Measurements from ENCODE around the gene LXN.
"Not testable (repeated sequence)": the region's sequence is repeated elsewhere in the genome, so short reads cannot be mapped to it uniquely, and the experiment has no call there.

LXN gene

GRCh38 chr3:158700559-158700958 lies 28.1 kb upstream of the LXN start:
- Histone ChIP-seq H3K9me2 (ENCODE audit: low read depth, low read length) (no peaks in the 10 kb centered on the region), H3F3A (ENCODE audit: insufficient read depth, low read length) (no peaks in the 10 kb centered on the region), H3K9ac (ENCODE audit: low read length) (no peak overlapping the region), H3K27me3 (ENCODE audit: insufficient read depth, low read length) (no peaks in the 10 kb centered on the region), H4K20me1 (ENCODE audit: insufficient read depth, low read length) (no peaks in the 10 kb centered on the region), H3K27ac (ENCODE audit: low read depth, low read length, poor library complexity, severe bottlenecking) (no peak overlapping the region), H3K36me3 (ENCODE audit: insufficient read depth, low read length) (peaks cover 6% of the 10 kb centered on the region; the same call in 1 of the 2 replicates), H3K9me3 (ENCODE audit: low read length) (no peaks in the 10 kb centered on the region), H3K79me2 (ENCODE audit: insufficient read depth, low read length) (no peaks in the 10 kb centered on the region), H3K4me1 (ENCODE audit: insufficient read depth, low read length, severe bottlenecking) (no peaks in the 10 kb centered on the region), H3K4me2 (ENCODE audit: low read length) (no peak overlapping the region), H2AFZ (ENCODE audit: low read length) (no peak overlapping the region), H3K4me3 (ENCODE audit: low read depth, low read length, poor library complexity, severe bottlenecking) (no peak overlapping the region)
- TF ChIP-seq, protein P1, sequence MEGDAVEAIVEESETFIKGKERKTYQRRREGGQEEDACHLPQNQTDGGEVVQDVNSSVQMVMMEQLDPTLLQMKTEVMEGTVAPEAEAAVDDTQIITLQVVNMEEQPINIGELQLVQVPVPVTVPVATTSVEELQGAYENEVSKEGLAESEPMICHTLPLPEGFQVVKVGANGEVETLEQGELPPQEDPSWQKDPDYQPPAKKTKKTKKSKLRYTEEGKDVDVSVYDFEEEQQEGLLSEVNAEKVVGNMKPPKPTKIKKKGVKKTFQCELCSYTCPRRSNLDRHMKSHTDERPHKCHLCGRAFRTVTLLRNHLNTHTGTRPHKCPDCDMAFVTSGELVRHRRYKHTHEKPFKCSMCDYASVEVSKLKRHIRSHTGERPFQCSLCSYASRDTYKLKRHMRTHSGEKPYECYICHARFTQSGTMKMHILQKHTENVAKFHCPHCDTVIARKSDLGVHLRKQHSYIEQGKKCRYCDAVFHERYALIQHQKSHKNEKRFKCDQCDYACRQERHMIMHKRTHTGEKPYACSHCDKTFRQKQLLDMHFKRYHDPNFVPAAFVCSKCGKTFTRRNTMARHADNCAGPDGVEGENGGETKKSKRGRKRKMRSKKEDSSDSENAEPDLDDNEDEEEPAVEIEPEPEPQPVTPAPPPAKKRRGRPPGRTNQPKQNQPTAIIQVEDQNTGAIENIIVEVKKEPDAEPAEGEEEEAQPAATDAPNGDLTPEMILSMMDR (IDR thresholded peaks at IDR 0.05; ENCODE audit: low read length): no peak
- no peak for TF ChIP-seq EZH2 (IDR thresholded peaks at IDR 0.05; ENCODE audit: borderline replicate concordance, low read length)

DNA sequence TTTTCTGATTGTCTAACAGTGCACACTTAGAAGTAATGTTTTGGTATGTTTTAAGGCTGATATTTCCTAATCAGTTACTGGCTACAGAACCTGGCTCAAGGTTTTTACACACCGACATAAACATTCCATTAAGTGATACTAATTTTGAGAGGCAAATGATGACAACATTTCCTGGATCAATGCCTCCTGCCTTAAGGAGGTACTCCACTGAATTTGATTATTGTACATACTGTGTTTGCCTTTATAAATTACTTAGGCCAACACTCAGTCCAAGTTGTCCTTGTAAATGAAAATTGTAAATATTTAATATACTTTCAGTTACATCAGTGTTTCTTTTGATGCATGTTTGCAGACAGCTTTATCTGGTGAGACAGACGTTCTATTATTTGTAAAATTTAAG lies 24.2 kb upstream of the LXN start:
- no peak overlapping the region for H3K4me2 ChIP-seq (ENCODE audit: low read length)
- H3K9ac ChIP-seq (ENCODE audit: low read length): no peak overlapping the region

DNA sequence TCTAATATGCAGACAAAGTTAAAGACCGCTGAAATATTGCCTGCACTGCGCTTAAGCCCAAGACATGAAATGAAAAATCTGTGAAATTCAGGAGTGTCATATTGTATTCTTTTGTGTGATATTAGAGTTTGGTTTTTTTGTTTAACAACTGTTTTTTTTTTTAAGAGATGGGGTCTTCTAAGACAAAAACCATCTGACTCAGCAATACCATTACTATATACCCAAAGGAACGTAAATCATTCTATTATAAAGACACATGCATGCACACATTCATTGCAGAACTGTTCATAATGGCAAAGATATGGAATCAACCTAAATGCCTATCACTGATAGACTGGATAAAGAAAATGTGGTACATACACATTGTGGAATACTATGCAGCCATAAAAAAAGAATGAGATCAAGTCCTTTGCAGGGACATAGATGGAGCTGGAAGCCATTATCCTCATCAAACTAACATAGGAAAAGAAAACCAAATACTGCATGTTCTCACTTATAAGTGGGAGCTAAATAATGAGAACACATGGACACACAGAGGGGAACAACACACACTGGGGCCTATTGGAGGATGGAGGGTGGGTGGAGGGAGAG lies 21.5 kb upstream of the LXN start:
- not testable (repeated sequence) for H3K9ac ChIP-seq (ENCODE audit: low read length); H4K20me1 ChIP-seq (ENCODE audit: insufficient read depth, low read length); H3K9me3 ChIP-seq (ENCODE audit: low read length); H3K4me1 ChIP-seq (ENCODE audit: insufficient read depth, low read length, severe bottlenecking); H3F3A ChIP-seq (ENCODE audit: insufficient read depth, low read length); H3K4me2 ChIP-seq (ENCODE audit: low read length); H3K27me3 ChIP-seq (ENCODE audit: insufficient read depth, low read length); H3K4me3 ChIP-seq (ENCODE audit: low read depth, low read length, poor library complexity, severe bottlenecking); H2AFZ ChIP-seq (ENCODE audit: low read length); H3K9me2 ChIP-seq (ENCODE audit: low read depth, low read length); H3K79me2 ChIP-seq (ENCODE audit: insufficient read depth, low read length); H3K27ac ChIP-seq (ENCODE audit: low read depth, low read length, poor library complexity, severe bottlenecking)
- peaks cover 51% of the 10 kb centered on the region for H3K36me3 ChIP-seq (ENCODE audit: insufficient read depth, low read length)

More for the DNA sequence above, 24.2 kb upstream of the LXN start:
- H3F3A ChIP-seq (ENCODE audit: insufficient read depth, low read length): no peaks in the 10 kb centered on the region
- no peaks in the 10 kb centered on the region for H4K20me1 ChIP-seq (ENCODE audit: insufficient read depth, low read length)
- peaks cover 34% of the 10 kb centered on the region for H3K36me3 ChIP-seq (ENCODE audit: insufficient read depth, low read length)
- H3K9me3 ChIP-seq (ENCODE audit: low read length): no peaks in the 10 kb centered on the region
- TF ChIP-seq EZH2 (IDR thresholded peaks at IDR 0.05; ENCODE audit: borderline replicate concordance, low read length): no peak
- TF ChIP-seq, protein P1 (IDR thresholded peaks at IDR 0.05; ENCODE audit: low read length): no peak
- no peaks in the 10 kb centered on the region for H3K9me2 ChIP-seq (ENCODE audit: low read depth, low read length)
- no peaks in the 10 kb centered on the region for H3K79me2 ChIP-seq (ENCODE audit: insufficient read depth, low read length)
- H3K4me3 ChIP-seq (ENCODE audit: low read depth, low read length, poor library complexity, severe bottlenecking): no peak overlapping the region
- H3K27me3 ChIP-seq (ENCODE audit: insufficient read depth, low read length): no peaks in the 10 kb centered on the region
- H3K27ac ChIP-seq (ENCODE audit: low read depth, low read length, poor library complexity, severe bottlenecking): no peak overlapping the region
- H2AFZ ChIP-seq (ENCODE audit: low read length): no peak overlapping the region
- H3K4me1 ChIP-seq (ENCODE audit: insufficient read depth, low read length, severe bottlenecking): no peaks in the 10 kb centered on the region

DNA sequence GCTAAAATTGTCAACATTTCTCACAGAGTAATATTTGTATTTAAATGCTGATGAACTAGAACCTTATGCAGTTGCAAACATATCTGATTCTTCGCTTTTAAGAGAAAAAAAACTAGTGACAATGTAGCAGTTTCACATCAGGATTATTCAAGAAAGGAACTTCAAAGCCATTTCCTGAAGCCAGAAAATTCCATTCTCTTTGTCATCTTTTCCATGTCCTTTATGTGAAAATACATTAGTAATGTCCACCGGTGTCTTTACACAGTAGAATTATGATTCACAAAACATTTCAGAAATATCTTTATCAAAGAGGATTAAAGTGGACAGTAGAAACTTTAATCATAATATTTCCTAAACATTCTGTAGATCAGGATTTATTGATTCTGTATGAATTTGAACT lies 12.7 kb upstream of the LXN start:
- no peaks in the 10 kb centered on the region for H4K20me1 ChIP-seq (ENCODE audit: insufficient read depth, low read length)
- H2AFZ ChIP-seq (ENCODE audit: low read length): no peak overlapping the region
- peaks cover 45% of the 10 kb centered on the region for H3K36me3 ChIP-seq (ENCODE audit: insufficient read depth, low read length)
- H3K4me3 ChIP-seq (ENCODE audit: low read depth, low read length, poor library complexity, severe bottlenecking): no peak overlapping the region
- no peaks in the 10 kb centered on the region for H3K9me2 ChIP-seq (ENCODE audit: low read depth, low read length)
- no peaks in the 10 kb centered on the region for H3K79me2 ChIP-seq (ENCODE audit: insufficient read depth, low read length)
- TF ChIP-seq, protein P1 (IDR thresholded peaks at IDR 0.05; ENCODE audit: low read length): no peak
- TF ChIP-seq EZH2 (IDR thresholded peaks at IDR 0.05; ENCODE audit: borderline replicate concordance, low read length): no peak
- H3K27me3 ChIP-seq (ENCODE audit: insufficient read depth, low read length): no peaks in the 10 kb centered on the region
- H3K9me3 ChIP-seq (ENCODE audit: low read length): no peaks in the 10 kb centered on the region
- no peaks in the 10 kb centered on the region for H3K4me1 ChIP-seq (ENCODE audit: insufficient read depth, low read length, severe bottlenecking)
- H3K27ac ChIP-seq (ENCODE audit: low read depth, low read length, poor library complexity, severe bottlenecking): no peak overlapping the region
- no peak overlapping the region for H3K9ac ChIP-seq (ENCODE audit: low read length)
- no peaks in the 10 kb centered on the region for H3F3A ChIP-seq (ENCODE audit: insufficient read depth, low read length)
- H3K4me2 ChIP-seq (ENCODE audit: low read length): no peak overlapping the region
